ENCODE data around the gene EXOC1. TPM values are rescaled to one million over a fixed set of nuclear protein-coding genes. Genes with fewer than 3 reads are reported as not detected.

Gene EXOC1
- total RNA-seq = 24.8 and 24.9 TPM in 2 replicates

GRCh38 chr4:55853484-55854046 lies at the start of gene EXOC1:
TSS of gene EXOC1 (plus strand) at chr4:55853648. CDS start at chr4:55858324, 4,676 bp downstream.

GRCh38 chr4:55819634-55820033 lies 33.8 kb upstream of the EXOC1 start, which contains the start of gene EXOC1L:
TSS of gene EXOC1L (plus strand) at chr4:55819790. CDS start at chr4:55820027, 237 bp downstream.

GRCh38 chr4:55948726-55949481 lies 95.5 kb downstream of the EXOC1 start, which contains the start of gene CEP135:
TSS of gene CEP135 (plus strand) at chr4:55948945. CDS start at chr4:55952131, 3,186 bp downstream.

Other genes starting within 250 kb of the EXOC1 start
- 28.1 and 29.0 TPM in 2 replicates for gene NMU, start 217.3 kb upstream of the EXOC1 start, total RNA-seq
- gene EXOC1L, start 33.9 kb upstream of the EXOC1 start, total RNA-seq = not detected in 2 replicates
- 2.8 and 5.0 TPM in 2 replicates for gene CEP135, start 95.3 kb downstream of the EXOC1 start, total RNA-seq